B cell (primary cell): ENCODE measurements around the gene TMEM52. TPM values are rescaled to one million over a fixed set of nuclear protein-coding genes. Genes with fewer than 3 reads are reported as not detected.

Experiments
- ATAC-seq: fragments of 200-7000 bp; cut with Tn5 transposase; one replicate; pipeline ENCODE4 v1.10.0; 2021; ENCODE audit warnings: low read depth, mild to moderate bottlenecking, moderate number of reproducible peaks, moderate library complexity
- CTCF ChIA-PET: fragments of 350-600 bp; sonication (Branson Sonifier 250); formaldehyde crosslinking; loops from one replicate; lab custom pipeline; 2021; ENCODE audit warnings: antibody characterized with exemption, inconsistent platforms; lab: Charles Lee
- POLR2A ChIA-PET: fragments of 350-600 bp; sonication (Branson Sonifier 250); formaldehyde crosslinking; loops from one replicate; lab custom pipeline; 2021; ENCODE audit warnings: antibody characterized with exemption; lab: Charles Lee
- DNase-seq: peaks from one replicate; pipeline ENCODE4 v3.0.0; 2013
- H2AFZ ChIP-seq: 2 replicates; pipeline ENCODE4 v1.6.1; 2012; ENCODE audit warnings: mild to moderate bottlenecking, low read depth, low read length; ENCODE audit not compliant: insufficient read depth, poor library complexity, severe bottlenecking
- H3K27ac ChIP-seq, 2 donors: 1 replicate in 1 of 2; 2 replicates in 1 of 2; pipeline ENCODE4 v1.5.1; 2012 to 2013; ENCODE audit warnings: low read length in 2 of 2, mild to moderate bottlenecking in 2 of 2, moderate library complexity in 1 of 2
- H3K27me3 ChIP-seq, 4 experiments: fragments of 200-600 bp in 1 of 4; sonication (generic) in 1 of 4; replicated peaks in 1 of 4; 1 replicate in 2 of 4; 2 replicates in 2 of 4; pipeline versions ENCODE4 v1.6.1 to v1.7.0; 2013 to 2016; ENCODE audit warnings: low read length in 3 of 4, mild to moderate bottlenecking in 2 of 4, mixed read lengths in 1 of 4, moderate library complexity in 1 of 4; ENCODE audit not compliant: insufficient read depth in 4 of 4, control insufficient read depth in 3 of 4; ENCODE audit errors: control extremely low read depth in 1 of 4
- H3K36me3 ChIP-seq, 2 experiments: replicated peaks in 1 of 2; 1 replicate in 1 of 2; 2 replicates in 1 of 2; pipeline versions ENCODE4 v1.6.1 to v1.7.1; 2013; ENCODE audit warnings: low read length in 1 of 2; ENCODE audit not compliant: insufficient read depth in 2 of 2, control insufficient read depth in 1 of 2; ENCODE audit errors: control extremely low read depth in 1 of 2, extremely low read depth in 1 of 2
- H3K4me1 ChIP-seq, 2 donors: fragments of 200-600 bp in 1 of 2; sonication (generic) in 1 of 2; 1 replicate in 1 of 2; 2 replicates in 1 of 2; pipeline versions ENCODE4 v1.5.1 to v1.6.1; 2013 to 2017; ENCODE audit warnings: low read length in 2 of 2; ENCODE audit not compliant: control insufficient read depth in 2 of 2, insufficient read depth in 2 of 2
- H3K4me2 ChIP-seq: replicated peaks from 2 replicates; pipeline ENCODE3; 2012; ENCODE audit warnings: mild to moderate bottlenecking, low read depth, low read length; ENCODE audit not compliant: poor library complexity, severe bottlenecking
- H3K4me3 ChIP-seq, 5 experiments: fragments of 200-600 bp in 1 of 5; sonication (generic) in 1 of 5; 1 replicate in 3 of 5; 2 replicates in 2 of 5; pipeline versions ENCODE4 v1.5.1 to v1.7.0; 2011 to 2016; ENCODE audit warnings: low read length in 4 of 5, mild to moderate bottlenecking in 4 of 5, low read depth in 2 of 5, control low read depth in 1 of 5, moderate library complexity in 1 of 5; ENCODE audit not compliant: insufficient read depth in 1 of 5; ENCODE audit errors: control extremely low read depth in 1 of 5, extremely low read depth in 1 of 5
- H3K79me2 ChIP-seq: fragments of 200-600 bp; sonication (generic); one replicate; pipeline ENCODE4 v1.6.0; 2016; ENCODE audit warnings: low read length; ENCODE audit not compliant: control insufficient read depth, insufficient read depth
- H3K9ac ChIP-seq: fragments of 200-600 bp; sonication (generic); 2 replicates; pipeline ENCODE4 v1.6.1; 2017; ENCODE audit warnings: mild to moderate bottlenecking, low read length, moderate library complexity
- H3K9me3 ChIP-seq, 3 donors: one replicate each; pipeline versions ENCODE4 v1.6.1 to v1.7.1; 2013; ENCODE audit warnings: low read length in 2 of 3; ENCODE audit not compliant: control insufficient read depth in 2 of 3, insufficient read depth in 1 of 3; ENCODE audit errors: control extremely low read depth in 1 of 3
- H4K20me1 ChIP-seq: 2 replicates; pipeline ENCODE4 v1.6.0; 2012; ENCODE audit warnings: mild to moderate bottlenecking, low read length; ENCODE audit not compliant: insufficient read depth, control insufficient read depth, poor library complexity, severe bottlenecking
- H3K27ac Mint-ChIP-seq: one replicate; pipeline ENCODE4 v1.8.0; 2021; ENCODE audit warnings: mixed read lengths
- H3K27me3 Mint-ChIP-seq: one replicate; pipeline ENCODE4 v1.8.0; 2021; ENCODE audit warnings: mixed read lengths
- H3K4me1 Mint-ChIP-seq: one replicate; pipeline ENCODE4 v1.8.0; 2021; ENCODE audit warnings: mixed read lengths
- H3K4me3 Mint-ChIP-seq: one replicate; pipeline ENCODE4 v1.8.0; 2021; ENCODE audit warnings: mixed read lengths
- H3K9me3 Mint-ChIP-seq: one replicate; pipeline ENCODE4 v1.8.0; 2022; ENCODE audit warnings: mixed read lengths; ENCODE audit not compliant: insufficient read depth
- EZH2 ChIP-seq: IDR thresholded peaks from 2 replicates; pipeline ENCODE4 v1.6.1; 2012; ENCODE audit warnings: borderline replicate concordance, low read depth, mild to moderate bottlenecking, moderate library complexity, low read length; ENCODE audit not compliant: insufficient read depth, poor library complexity, severe bottlenecking
- WGBS: methylation state at CpG from one replicate; pipeline ENCODE4 v1.1.5; 2013; ENCODE audit warnings: missing lambda C conversion rate; ENCODE audit not compliant: insufficient coverage; 5-methylcytosine and 5-hydroxymethylcytosine counted together
- intact Hi-C: fragments of 100-400 bp; cut with micrococcal nuclease; formaldehyde crosslinking; loops from one replicate; pipeline ENCODE4 v1.10.0; 2022
- polyA plus RNA-seq: library from polyadenylated mRNA; depleted of rRNA; stranded (reverse); fragments of >200 nt; gene quantifications from 2 replicates; pipeline ENCODE4 v1.2.3, GENCODE V29; 2012
- total RNA-seq, 2 donors: library from RNA; stranded (reverse); fragments of 120-200 nt in 1 of 2; gene quantifications; 1 replicate in 1 of 2; 2 replicates in 1 of 2; pipeline versions ENCODE4 v1.2.3 to v1.2.4, GENCODE V29; 2013 to 2022
- TF ChIP-seq, protein P1 (sequence below): fragments of 200-600 bp; IDR thresholded peaks from one replicate; pipeline ENCODE4 v1.8.0; 2022; ENCODE audit warnings: antibody characterized with exemption, mild to moderate bottlenecking

The TMEM52 gene
- total and polyA plus RNA-seq, 2 donors (not counting 1 experiment from before 2014, with no cell fraction given): 0.69 to 1.00 TPM

DNA sequence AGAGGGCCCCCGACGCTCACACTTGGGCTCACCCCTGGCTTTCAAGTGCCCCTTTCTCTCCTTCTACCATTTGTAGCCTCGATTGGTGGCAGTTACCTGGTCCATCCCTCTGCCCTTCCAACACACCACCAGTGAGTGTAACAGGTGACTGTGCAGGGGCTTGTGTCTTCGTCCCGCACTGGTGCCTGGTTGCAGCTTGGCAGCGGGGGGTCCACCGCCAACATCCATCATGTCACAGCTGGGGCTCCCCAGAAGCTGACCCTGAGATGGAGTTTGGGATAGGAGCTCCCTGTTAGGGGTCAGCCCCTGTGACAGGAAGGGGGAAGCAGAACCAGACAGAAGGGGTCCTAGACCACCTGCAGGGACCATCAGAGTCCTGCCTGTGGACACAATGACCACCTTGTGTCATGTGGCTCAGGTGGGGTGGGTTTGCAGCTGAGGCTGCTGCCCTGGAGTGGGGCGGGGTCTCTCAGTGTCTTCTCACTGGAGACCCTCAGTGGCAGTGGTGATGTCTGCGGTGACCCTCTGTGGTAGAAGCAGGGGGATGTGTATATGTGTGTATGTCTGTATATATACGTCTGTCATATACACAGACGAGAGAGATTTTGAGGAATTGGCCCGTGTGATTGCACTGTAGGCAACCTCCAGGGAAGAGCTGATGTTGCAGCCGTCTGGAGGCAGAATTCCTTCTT, 7.6 kb downstream of the TMEM52 start:
- ChIA-PET POLR2A (interaction anchor here (0.6 kb wide), 2 partner anchors 12 to 541 kb away, joined by 4 to 7 read pairs; no protein-coding TSS in a partner anchor), CTCF (no interaction called here)
- no peak overlapping the region for H3K4me3 ChIP-seq
- Mint-ChIP-seq H3K9me3 (no peaks in the 10 kb centered on the region), H3K4me1 (peaks cover 17% of the 10 kb centered on the region), H3K27me3 (peaks cover 4% of the 10 kb centered on the region), H3K27ac (no peak overlapping the region), H3K4me3 (peak overlapping the region; percentile 53)
- H3K9ac ChIP-seq: no peak overlapping the region
- peaks cover 0 to 10% (median 0%) of the 10 kb centered on the region in 3 donors for H3K9me3 ChIP-seq
- H3K27me3 ChIP-seq: peaks cover 0 to 2% (median 0%) of the 10 kb centered on the region in 4 experiments
- ATAC-seq (no peak), DNase-seq (peak; percentile 26)
- H2AFZ ChIP-seq: no peak overlapping the region
- H3K79me2 ChIP-seq: peaks cover 19% of the 10 kb centered on the region
- 94% methylated on average over 11 of the region's 13 CpGs for WGBS
- no peaks in the 10 kb centered on the region for H3K36me3 ChIP-seq
- intact Hi-C loops: no loop called here
- H3K4me1 ChIP-seq: peaks cover 17 to 27% of the 10 kb centered on the region in 2 donors
- no peak overlapping the region for H3K4me2 ChIP-seq
- H4K20me1 ChIP-seq: no peaks in the 10 kb centered on the region
- TF ChIP-seq EZH2: no peak
- TF ChIP-seq, protein P1, sequence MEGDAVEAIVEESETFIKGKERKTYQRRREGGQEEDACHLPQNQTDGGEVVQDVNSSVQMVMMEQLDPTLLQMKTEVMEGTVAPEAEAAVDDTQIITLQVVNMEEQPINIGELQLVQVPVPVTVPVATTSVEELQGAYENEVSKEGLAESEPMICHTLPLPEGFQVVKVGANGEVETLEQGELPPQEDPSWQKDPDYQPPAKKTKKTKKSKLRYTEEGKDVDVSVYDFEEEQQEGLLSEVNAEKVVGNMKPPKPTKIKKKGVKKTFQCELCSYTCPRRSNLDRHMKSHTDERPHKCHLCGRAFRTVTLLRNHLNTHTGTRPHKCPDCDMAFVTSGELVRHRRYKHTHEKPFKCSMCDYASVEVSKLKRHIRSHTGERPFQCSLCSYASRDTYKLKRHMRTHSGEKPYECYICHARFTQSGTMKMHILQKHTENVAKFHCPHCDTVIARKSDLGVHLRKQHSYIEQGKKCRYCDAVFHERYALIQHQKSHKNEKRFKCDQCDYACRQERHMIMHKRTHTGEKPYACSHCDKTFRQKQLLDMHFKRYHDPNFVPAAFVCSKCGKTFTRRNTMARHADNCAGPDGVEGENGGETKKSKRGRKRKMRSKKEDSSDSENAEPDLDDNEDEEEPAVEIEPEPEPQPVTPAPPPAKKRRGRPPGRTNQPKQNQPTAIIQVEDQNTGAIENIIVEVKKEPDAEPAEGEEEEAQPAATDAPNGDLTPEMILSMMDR: no peak
- H3K27ac ChIP-seq: no peak overlapping the region

GRCh38 chr1:1910651-1911331, 8.3 kb downstream of the TMEM52 start:
- peak; percentile 33 for DNase-seq
- no peak for TF ChIP-seq EZH2
- TF ChIP-seq, protein P1: no peak
- ChIA-PET POLR2A (no interaction called here), CTCF (interaction anchor here (0.5 to 1.6 kb wide), 2 partner anchors 8 to 512 kb away, joined by 3 to 6 read pairs; partner anchors contain the start of genes CCNL2 and TMEM52)
- Histone ChIP-seq H4K20me1 (no peaks in the 10 kb centered on the region), H3K4me2 (no peak overlapping the region), H3K36me3 (no peaks in the 10 kb centered on the region), H3K27me3 (no peaks in the 10 kb centered on the region), H3K9me3 (peaks cover 0 to 8% (median 0%) of the 10 kb centered on the region in 3 donors), H3K79me2 (peaks cover 26% of the 10 kb centered on the region), H3K4me3 (no peak overlapping the region), H3K27ac (no peak overlapping the region), H3K9ac (no peak overlapping the region), H3K4me1 (peaks cover 23 to 34% of the 10 kb centered on the region in 2 donors), H2AFZ (no peak overlapping the region)
- no peak overlapping the region for H3K27ac Mint-ChIP-seq
- peak overlapping the region; percentile 84 for H3K4me3 Mint-ChIP-seq
- no peak for ATAC-seq
- no peaks in the 10 kb centered on the region for H3K9me3 Mint-ChIP-seq
- peaks cover 4% of the 10 kb centered on the region for H3K27me3 Mint-ChIP-seq
- WGBS: 97% methylated on average over 22 of the region's 22 CpGs
- intact Hi-C loops: no loop called here
- H3K4me1 Mint-ChIP-seq: peaks cover 23% of the 10 kb centered on the region
